ENCODE measurements around the gene CNOT4.
"Not testable (repeated sequence)": the region's sequence is repeated elsewhere in the genome, so short reads cannot be mapped to it uniquely, and the experiment has no call there.

The CNOT4 gene

GRCh38 chr7:135334830-135335543, 174.9 kb downstream of the CNOT4 start:
- DNase-seq (ENCODE audit: low read depth, low spot score): no peak

DNA sequence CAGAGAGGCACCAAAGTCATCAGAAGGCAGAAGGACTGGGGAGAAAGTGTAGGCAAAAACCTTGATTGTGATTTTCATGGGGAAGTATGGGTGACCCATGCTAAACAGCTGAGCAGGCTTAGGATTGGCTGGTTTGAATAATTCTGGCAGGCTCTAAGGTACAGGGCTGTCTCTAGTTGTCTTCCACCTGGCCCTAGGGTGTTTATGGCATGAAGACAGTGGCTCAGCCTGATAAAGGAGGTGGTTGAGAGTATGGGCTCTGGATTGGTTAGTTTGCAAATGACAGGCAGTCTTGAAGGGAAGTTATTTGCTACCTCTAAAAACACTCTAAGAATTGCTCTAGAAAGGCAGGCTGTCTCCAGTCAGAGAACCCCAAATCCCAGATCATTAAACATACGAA, 176.0 kb downstream of the CNOT4 start:
- DNase-seq (ENCODE audit: low read depth, low spot score): no peak
- peak overlapping the region; percentile 84 for H3K27ac ChIP-seq

More at GRCh38 chr7:135334830-135335543, 174.9 kb downstream of the CNOT4 start:
- peak overlapping the region; percentile 84 for H3K27ac ChIP-seq

DNA sequence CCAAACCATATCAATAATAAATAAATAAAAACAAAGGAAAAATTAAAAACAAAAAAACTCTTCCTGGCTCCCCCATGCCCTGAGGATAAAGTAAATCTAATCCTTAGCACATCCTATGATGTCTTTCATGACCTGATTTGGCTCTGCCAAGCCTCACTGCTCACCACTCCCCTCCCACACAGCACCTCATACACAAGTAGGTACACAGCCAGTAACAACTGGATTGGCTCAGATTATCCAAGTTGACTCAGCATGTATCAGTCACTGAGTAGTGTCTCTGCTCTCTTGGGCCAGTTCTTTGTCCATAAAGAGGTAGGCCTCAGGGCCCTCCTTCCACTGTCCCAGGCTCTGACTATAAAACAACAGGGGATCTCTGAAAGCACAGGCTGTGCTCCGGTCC, 176.7 kb downstream of the CNOT4 start:
- H3K27ac ChIP-seq: peak overlapping the region; percentile 84

DNA sequence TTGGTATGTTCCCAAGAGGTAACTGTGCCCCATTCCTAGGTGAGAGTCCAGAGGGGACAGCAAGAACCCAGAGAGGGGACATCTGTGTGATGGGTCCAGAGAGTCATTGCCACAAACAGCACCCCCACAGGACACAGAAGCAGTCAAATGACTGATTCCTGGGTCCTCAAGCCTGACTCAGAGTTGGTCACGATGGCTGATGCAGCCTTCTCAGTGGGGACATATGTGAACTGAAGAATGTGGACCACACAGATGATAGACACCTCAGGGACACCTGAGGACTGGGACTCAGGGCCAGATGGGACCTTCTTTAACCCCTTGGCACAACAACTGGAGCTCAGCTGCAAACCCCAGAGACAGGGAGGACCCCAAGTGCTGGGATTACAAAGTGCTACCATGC, 179.8 kb downstream of the CNOT4 start:
- DNase-seq (ENCODE audit: low read depth, low spot score): no peak
- H3K27ac ChIP-seq: no peak overlapping the region

More for the DNA sequence above, 176.7 kb downstream of the CNOT4 start:
- DNase-seq (ENCODE audit: low read depth, low spot score): peak; percentile 98

GRCh38 chr7:135328526-135328925, 181.4 kb downstream of the CNOT4 start:
- no peak overlapping the region for H3K27ac ChIP-seq
- DNase-seq (ENCODE audit: low read depth, low spot score): no peak

DNA sequence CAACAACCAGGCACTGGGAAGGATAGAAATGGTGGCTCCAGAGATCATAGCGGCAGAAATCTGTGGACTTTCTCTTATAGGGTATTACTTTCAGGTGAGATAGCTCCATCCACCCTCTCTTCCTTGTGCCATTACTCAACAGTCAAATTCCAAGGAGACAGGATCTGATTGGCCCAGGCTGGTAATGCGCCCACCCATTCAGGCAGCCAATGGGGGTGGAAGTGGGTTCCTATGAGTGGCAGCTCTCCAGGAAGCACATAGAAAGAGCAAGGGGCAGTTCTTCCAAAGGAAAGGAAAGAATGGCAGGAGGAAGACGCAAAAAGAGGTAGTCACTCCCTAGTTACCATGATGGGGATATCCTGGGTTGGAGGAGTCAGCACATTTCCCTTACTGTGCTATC, 181.8 kb downstream of the CNOT4 start:
- DNase-seq (ENCODE audit: low read depth, low spot score): no peak

GRCh38 chr7:135327458-135327857, 182.4 kb downstream of the CNOT4 start:
- no peak overlapping the region for H3K27ac ChIP-seq
- no peak for DNase-seq (ENCODE audit: low read depth, low spot score)

More for the DNA sequence above, 181.8 kb downstream of the CNOT4 start:
- H3K27ac ChIP-seq: no peak overlapping the region

- no peak overlapping the region for H3K27ac ChIP-seq
- DNase-seq (ENCODE audit: low read depth, low spot score): no peak
Measured at GRCh38 chr7:135326636-135327280, 183.1 kb downstream of the CNOT4 start.

DNA sequence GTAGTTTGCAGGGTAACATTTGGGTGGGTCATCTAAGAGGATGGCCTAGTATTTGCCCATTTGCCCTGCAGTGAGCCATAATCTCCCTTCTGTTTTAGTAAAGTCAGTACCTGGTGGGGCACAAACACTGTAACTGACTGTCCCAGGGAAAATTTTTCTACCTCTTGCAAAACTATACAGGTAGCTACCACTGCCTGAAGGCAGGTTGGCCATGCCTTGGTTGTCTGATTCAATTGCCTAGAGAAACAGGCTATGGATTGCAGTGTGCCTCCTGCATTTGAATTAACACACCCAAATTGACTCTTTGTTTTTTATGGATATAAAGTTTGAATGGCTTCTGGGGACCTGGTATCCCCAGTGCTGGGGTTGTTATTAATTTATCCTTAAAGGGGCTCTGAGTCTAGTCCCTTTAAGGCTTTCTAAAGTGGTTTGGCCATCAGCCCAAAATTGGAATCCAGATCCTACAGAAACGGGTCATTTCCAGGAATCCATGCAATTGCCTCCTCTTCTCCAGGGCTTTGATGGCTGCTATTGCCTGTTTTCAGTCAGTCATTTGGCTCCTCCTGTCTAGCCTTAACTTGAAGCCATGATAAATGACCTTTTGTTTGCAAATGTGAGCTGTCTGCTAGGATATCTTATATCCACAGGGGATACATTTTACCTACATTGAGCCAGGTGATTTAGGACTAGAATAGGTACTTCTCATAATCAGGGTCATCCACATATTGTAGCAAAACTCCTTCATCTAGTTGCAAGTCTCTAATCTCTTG, 187.1 kb downstream of the CNOT4 start:
- no peak overlapping the region for H3K27ac ChIP-seq

DNA sequence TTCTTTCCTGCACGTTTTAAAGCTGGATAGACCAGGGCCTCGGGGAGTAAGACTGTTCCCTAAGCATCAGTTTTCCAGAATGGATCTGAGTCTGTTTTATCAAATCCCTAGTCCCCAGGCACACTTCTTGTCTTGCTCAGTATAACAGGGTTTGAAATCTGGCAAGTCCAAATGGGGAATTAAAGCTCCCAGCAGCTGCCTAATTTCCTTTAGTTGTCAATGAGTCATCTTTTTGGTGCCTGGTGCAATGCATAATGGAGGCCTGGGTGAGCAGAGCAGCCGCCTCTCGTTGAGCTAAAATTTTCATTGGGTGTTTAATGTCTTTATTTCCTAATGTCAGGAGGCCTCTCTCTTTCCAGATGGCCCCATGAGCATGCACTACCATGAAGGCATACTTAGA, 188.3 kb downstream of the CNOT4 start:
- no peak overlapping the region for H3K27ac ChIP-seq
- no peak for DNase-seq (ENCODE audit: low read depth, low spot score)

More for the DNA sequence above, 187.1 kb downstream of the CNOT4 start:
- DNase-seq (ENCODE audit: low read depth, low spot score): no peak

- not testable (repeated sequence) for H3K27ac ChIP-seq; DNase-seq (ENCODE audit: low read depth, low spot score)
Measured at GRCh38 chr7:135320953-135321352, 188.9 kb downstream of the CNOT4 start.

DNA sequence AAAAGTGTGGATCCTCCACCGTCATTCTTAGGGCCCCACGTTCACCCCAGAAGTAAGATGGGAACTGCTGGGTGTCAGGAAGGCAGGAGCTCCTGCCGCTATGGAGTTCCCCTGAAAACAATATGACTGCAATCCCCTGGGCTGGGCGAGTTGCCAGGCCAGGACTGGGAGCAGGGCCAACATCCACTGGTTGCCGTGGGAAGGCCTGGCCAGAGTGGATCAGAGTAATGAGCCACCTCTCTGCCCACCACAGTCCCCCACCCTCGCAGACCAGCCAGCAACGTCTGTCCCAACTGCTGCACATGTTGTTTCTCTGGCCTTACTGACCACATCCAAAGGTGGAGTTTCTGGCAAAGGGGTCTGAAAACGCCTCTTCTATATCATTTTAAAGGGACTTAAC, 189.6 kb downstream of the CNOT4 start:
- peak; percentile 36 for DNase-seq (ENCODE audit: low read depth, low spot score)
- no peak overlapping the region for H3K27ac ChIP-seq

DNA sequence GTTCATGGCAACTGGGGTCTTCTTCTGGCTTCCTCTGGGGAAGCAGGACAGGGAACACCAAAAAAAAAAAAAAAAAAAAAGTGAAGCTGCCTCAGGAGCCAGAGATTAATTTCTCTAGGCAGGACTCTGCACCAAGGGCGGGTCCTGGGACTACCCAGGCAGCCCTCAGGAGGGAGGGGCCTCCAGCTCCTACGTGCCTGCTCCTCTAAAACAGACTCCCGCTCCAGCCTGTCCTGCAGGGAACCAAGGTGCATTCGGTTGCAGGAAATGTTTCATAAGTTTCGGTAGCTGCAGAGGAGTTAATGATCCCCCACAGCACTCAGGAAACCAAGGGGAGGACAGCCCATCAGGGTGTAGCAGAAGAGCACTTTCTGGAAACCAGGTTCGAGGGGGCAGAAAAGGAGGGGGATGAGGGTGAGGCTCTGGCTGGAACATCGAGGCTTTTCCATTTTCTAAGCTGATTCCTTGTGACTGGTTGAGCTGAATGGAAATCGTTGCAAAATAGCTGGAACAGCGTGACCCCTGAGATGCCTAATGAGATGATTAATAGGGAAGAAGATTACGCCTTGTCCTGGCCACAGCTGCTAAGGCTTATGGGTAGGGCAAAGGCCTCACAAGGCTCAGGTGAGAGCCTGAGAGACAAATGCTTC, 192.1 kb downstream of the CNOT4 start:
- DNase-seq (ENCODE audit: low read depth, low spot score): no peak

DNA sequence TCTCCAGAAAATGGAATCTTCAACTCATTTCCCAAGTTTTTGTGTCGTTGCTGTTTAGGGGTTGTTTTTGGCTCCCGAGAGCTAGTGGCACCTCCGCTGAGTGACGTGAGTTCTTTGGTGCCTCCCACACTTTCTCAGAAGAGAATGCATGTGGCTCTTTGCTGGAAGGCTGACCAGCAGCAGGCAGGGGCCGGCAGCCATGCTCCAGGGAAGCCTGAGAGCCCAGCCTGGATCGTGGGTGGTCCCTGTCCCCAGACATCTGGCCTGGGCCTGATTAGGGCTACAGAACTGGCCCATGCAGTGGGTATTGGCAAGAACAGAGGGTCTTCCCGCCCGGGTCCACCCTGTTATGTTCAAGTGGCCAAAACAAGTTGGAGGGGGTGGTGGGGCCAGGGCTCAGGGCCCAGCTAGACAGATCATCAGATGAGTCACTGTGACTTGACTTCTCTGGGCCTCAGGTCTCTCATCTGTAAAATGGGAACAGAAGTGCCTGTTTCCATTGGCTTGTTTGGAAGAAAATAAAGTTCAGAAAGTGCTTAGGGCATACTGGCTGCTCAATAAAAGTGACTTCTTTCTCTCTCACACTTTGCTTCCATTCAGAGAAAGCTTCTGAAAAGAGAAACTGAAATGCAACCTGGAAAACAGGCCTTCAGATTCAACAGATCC, 193.1 kb downstream of the CNOT4 start:
- DNase-seq (ENCODE audit: low read depth, low spot score): no peak
- no peak overlapping the region for H3K27ac ChIP-seq

More for the DNA sequence above, 192.1 kb downstream of the CNOT4 start:
- H3K27ac ChIP-seq: no peak overlapping the region

GRCh38 chr7:135313971-135314370, 195.9 kb downstream of the CNOT4 start:
- no peak for DNase-seq (ENCODE audit: low read depth, low spot score)
- H3K27ac ChIP-seq: no peak overlapping the region

Data from epithelial cell of prostate (primary cell).